Measurements from ENCODE around the gene ATP8B4.

The ATP8B4 gene

DNA sequence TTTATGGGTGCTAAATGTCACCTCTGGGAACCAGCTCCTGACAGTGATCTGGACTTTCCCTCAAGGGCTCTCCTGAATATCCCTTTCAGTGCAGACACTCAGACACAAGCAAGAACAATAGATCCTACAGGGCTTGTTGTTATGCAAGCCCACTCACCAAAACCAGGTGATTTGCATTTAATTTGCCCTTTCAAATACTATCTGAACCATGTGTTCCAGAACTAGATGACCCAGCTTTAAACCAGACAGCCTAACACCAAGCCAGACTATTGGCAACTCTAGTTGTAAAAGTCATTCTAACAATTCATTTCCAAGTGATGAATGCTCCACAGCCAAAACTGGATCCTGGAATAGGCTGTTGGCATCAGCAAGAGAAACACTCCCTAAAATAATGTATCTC is 5.6 kb upstream of the ATP8B4 start:
- H3K79me2 ChIP-seq (ENCODE audit: insufficient read depth, low read length), result no peaks in the 10 kb centered on the region
- no peak for TF ChIP-seq EZH2phosphoT487 (conservative IDR thresholded peaks at IDR 0.05; ENCODE audit: low read length)
- TF ChIP-seq, protein P1, sequence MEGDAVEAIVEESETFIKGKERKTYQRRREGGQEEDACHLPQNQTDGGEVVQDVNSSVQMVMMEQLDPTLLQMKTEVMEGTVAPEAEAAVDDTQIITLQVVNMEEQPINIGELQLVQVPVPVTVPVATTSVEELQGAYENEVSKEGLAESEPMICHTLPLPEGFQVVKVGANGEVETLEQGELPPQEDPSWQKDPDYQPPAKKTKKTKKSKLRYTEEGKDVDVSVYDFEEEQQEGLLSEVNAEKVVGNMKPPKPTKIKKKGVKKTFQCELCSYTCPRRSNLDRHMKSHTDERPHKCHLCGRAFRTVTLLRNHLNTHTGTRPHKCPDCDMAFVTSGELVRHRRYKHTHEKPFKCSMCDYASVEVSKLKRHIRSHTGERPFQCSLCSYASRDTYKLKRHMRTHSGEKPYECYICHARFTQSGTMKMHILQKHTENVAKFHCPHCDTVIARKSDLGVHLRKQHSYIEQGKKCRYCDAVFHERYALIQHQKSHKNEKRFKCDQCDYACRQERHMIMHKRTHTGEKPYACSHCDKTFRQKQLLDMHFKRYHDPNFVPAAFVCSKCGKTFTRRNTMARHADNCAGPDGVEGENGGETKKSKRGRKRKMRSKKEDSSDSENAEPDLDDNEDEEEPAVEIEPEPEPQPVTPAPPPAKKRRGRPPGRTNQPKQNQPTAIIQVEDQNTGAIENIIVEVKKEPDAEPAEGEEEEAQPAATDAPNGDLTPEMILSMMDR (IDR thresholded peaks at IDR 0.05; ENCODE audit: insufficient read depth, low read length, poor library complexity, severe bottlenecking), result no peak
- no peak overlapping the region for H2AFZ ChIP-seq (ENCODE audit: low read depth, low read length, severe bottlenecking)
- H3K27me3 ChIP-seq (ENCODE audit: low read length), result no peaks in the 10 kb centered on the region; the same call in 1 of the 2 replicates
- no peaks in the 10 kb centered on the region for H3K36me3 ChIP-seq (ENCODE audit: low read length)
- no peak overlapping the region for H3K9ac ChIP-seq (ENCODE audit: low read length)
- no peak overlapping the region for H3K4me2 ChIP-seq (ENCODE audit: low read depth, low read length, poor library complexity, severe bottlenecking)
- H3K9me3 ChIP-seq (ENCODE audit: insufficient read depth, low read length), result no peaks in the 10 kb centered on the region
- H3K4me3 ChIP-seq (ENCODE audit: insufficient read depth, low read length, poor library complexity, severe bottlenecking), result no peak overlapping the region
- H4K20me1 ChIP-seq (ENCODE audit: low read depth, low read length), result no peaks in the 10 kb centered on the region
- H3K27ac ChIP-seq (ENCODE audit: low read depth, low read length), result no peak overlapping the region
- H3F3A ChIP-seq (ENCODE audit: insufficient read depth), result no peaks in the 10 kb centered on the region
- no peaks in the 10 kb centered on the region for H3K9me2 ChIP-seq (replicated peaks; ENCODE audit: insufficient read depth, low read length)

- no peaks in the 10 kb centered on the region for H4K20me1 ChIP-seq (ENCODE audit: low read depth, low read length)
- H3K4me3 ChIP-seq (ENCODE audit: insufficient read depth, low read length, poor library complexity, severe bottlenecking), result no peak overlapping the region
Observed at GRCh38 chr15:50123861-50124557, 5.0 kb upstream of the ATP8B4 start.

GRCh38 chr15:50120729-50121128 is 1.7 kb upstream of the ATP8B4 start:
- Histone ChIP-seq H3K27me3 (ENCODE audit: low read length) (no peaks in the 10 kb centered on the region), H3K9ac (ENCODE audit: low read length) (no peak overlapping the region), H3K4me2 (ENCODE audit: low read depth, low read length, poor library complexity, severe bottlenecking) (no peak overlapping the region), H3K27ac (ENCODE audit: low read depth, low read length) (no peak overlapping the region), H3F3A (ENCODE audit: insufficient read depth) (no peaks in the 10 kb centered on the region), H3K36me3 (ENCODE audit: low read length) (no peaks in the 10 kb centered on the region), H3K9me2 (replicated peaks; ENCODE audit: insufficient read depth, low read length) (no peaks in the 10 kb centered on the region), H3K79me2 (ENCODE audit: insufficient read depth, low read length) (no peaks in the 10 kb centered on the region), H3K4me3 (ENCODE audit: insufficient read depth, low read length, poor library complexity, severe bottlenecking) (no peak overlapping the region), H2AFZ (ENCODE audit: low read depth, low read length, severe bottlenecking) (no peak overlapping the region), H4K20me1 (ENCODE audit: low read depth, low read length) (no peaks in the 10 kb centered on the region), H3K9me3 (ENCODE audit: insufficient read depth, low read length) (no peaks in the 10 kb centered on the region)
- TF ChIP-seq, protein P1 (IDR thresholded peaks at IDR 0.05; ENCODE audit: insufficient read depth, low read length, poor library complexity, severe bottlenecking), result no peak
- TF ChIP-seq EZH2phosphoT487 (conservative IDR thresholded peaks at IDR 0.05; ENCODE audit: low read length), result no peak

More at GRCh38 chr15:50123861-50124557, 5.0 kb upstream of the ATP8B4 start:
- Histone ChIP-seq H3K27me3 (ENCODE audit: low read length) (no peaks in the 10 kb centered on the region), H3K27ac (ENCODE audit: low read depth, low read length) (no peak overlapping the region), H3K4me2 (ENCODE audit: low read depth, low read length, poor library complexity, severe bottlenecking) (no peak overlapping the region), H3K36me3 (ENCODE audit: low read length) (no peaks in the 10 kb centered on the region), H3K79me2 (ENCODE audit: insufficient read depth, low read length) (no peaks in the 10 kb centered on the region), H3K9me2 (replicated peaks; ENCODE audit: insufficient read depth, low read length) (no peaks in the 10 kb centered on the region), H3K9me3 (ENCODE audit: insufficient read depth, low read length) (no peaks in the 10 kb centered on the region), H3F3A (ENCODE audit: insufficient read depth) (no peaks in the 10 kb centered on the region), H3K9ac (ENCODE audit: low read length) (no peak overlapping the region), H2AFZ (ENCODE audit: low read depth, low read length, severe bottlenecking) (no peak overlapping the region)
- TF ChIP-seq EZH2phosphoT487 (conservative IDR thresholded peaks at IDR 0.05; ENCODE audit: low read length), result no peak

DNA sequence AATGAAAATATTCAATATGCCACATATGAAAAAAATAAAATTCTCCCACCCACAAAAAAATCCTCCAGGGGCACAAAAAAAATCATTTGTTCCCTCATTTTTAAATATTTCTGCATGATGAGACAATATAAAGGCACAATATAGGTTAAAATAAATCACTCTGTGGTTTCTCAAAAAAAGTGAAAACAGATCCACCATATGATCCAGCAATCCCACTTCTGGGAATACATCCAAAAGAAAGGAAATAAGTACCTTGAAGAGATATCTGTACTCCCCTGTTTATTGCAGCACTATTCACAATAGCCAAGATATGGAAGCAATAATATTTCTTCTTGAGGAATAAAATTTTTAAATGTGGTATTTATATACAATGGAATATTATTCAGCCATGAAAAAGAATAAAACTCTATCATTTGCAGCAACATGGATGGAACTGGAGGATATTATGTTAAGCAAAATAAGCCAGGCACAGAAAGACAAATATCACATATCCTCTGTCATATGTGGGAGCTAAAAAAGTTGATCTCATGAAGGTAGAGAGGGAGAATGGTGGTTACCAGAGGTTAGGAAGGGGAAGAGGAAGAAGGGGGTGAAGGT is 1.5 kb downstream of the ATP8B4 start:
- H3K9me2 ChIP-seq (replicated peaks; ENCODE audit: insufficient read depth, low read length), result no peaks in the 10 kb centered on the region
- H4K20me1 ChIP-seq (ENCODE audit: low read depth, low read length), result no peaks in the 10 kb centered on the region
- no peak overlapping the region for H2AFZ ChIP-seq (ENCODE audit: low read depth, low read length, severe bottlenecking)
- H3K4me3 ChIP-seq (ENCODE audit: insufficient read depth, low read length, poor library complexity, severe bottlenecking), result no peak overlapping the region
- H3K36me3 ChIP-seq (ENCODE audit: low read length), result no peaks in the 10 kb centered on the region
- TF ChIP-seq, protein P1 (IDR thresholded peaks at IDR 0.05; ENCODE audit: insufficient read depth, low read length, poor library complexity, severe bottlenecking), result no peak
- no peak for TF ChIP-seq EZH2phosphoT487 (conservative IDR thresholded peaks at IDR 0.05; ENCODE audit: low read length)
- H3F3A ChIP-seq (ENCODE audit: insufficient read depth), result no peaks in the 10 kb centered on the region
- no peaks in the 10 kb centered on the region for H3K79me2 ChIP-seq (ENCODE audit: insufficient read depth, low read length)
- no peak overlapping the region for H3K27ac ChIP-seq (ENCODE audit: low read depth, low read length)
- H3K4me2 ChIP-seq (ENCODE audit: low read depth, low read length, poor library complexity, severe bottlenecking), result no peak overlapping the region
- no peaks in the 10 kb centered on the region for H3K27me3 ChIP-seq (ENCODE audit: low read length)
- H3K9me3 ChIP-seq (ENCODE audit: insufficient read depth, low read length), result no peaks in the 10 kb centered on the region
- no peak overlapping the region for H3K9ac ChIP-seq (ENCODE audit: low read length)

Measured in SU-DHL-6 (cell line).